SK-N-SH (cell line): Measurements from ENCODE around the gene NTN5.

Source experiments
- CTCF ChIP-seq: fragments of 200-600 bp; sonication (generic); IDR thresholded peaks from 2 replicates; pipeline ENCODE4 v1.6.1; 2017; ENCODE audit warnings: antibody characterized with exemption, mild to moderate bottlenecking, moderate library complexity
- EP300 ChIP-seq, 2 experiments: IDR thresholded peaks; 2 replicates each; pipeline versions ENCODE4 v1.4.0 to v1.6.1; 2012; ENCODE audit warnings: borderline replicate concordance in 1 of 2, low read depth in 1 of 2, low read length in 1 of 2
- EZH2phosphoT487 ChIP-seq: fragments of 200-600 bp; sonication (generic); IDR thresholded peaks from 2 replicates; pipeline ENCODE4 v1.6.1; 2017; ENCODE audit warnings: low read depth, mixed run types, mild to moderate bottlenecking, antibody characterized with exemption, moderate library complexity, borderline replicate concordance
- JUND ChIP-seq: IDR thresholded peaks from 2 replicates; pipeline ENCODE4 v1.4.0; 2012
- NFIC ChIP-seq: IDR thresholded peaks from 2 replicates; pipeline ENCODE4 v1.4.0; 2012; ENCODE audit warnings: borderline replicate concordance
- NRF1 ChIP-seq: IDR thresholded peaks from 2 replicates; pipeline ENCODE4 v1.6.1; 2012; ENCODE audit warnings: low read depth, mild to moderate bottlenecking, low read length
- PBX3 ChIP-seq: IDR thresholded peaks from 2 replicates; pipeline ENCODE4; 2012
- RAD21 ChIP-seq: IDR thresholded peaks from 2 replicates; pipeline ENCODE4 v1.6.1; 2012; ENCODE audit warnings: mild to moderate bottlenecking, low read length
- REST ChIP-seq: IDR thresholded peaks from 2 replicates; pipeline ENCODE4 v1.6.1; 2012; ENCODE audit warnings: mild to moderate bottlenecking, low read depth, low read length, moderate library complexity
- RXRA ChIP-seq: IDR thresholded peaks from 2 replicates; pipeline ENCODE4 v1.4.0; 2012; ENCODE audit warnings: low read depth, mild to moderate bottlenecking, borderline replicate concordance
- TAF1 ChIP-seq: IDR thresholded peaks from 2 replicates; pipeline ENCODE4 v1.6.1; 2012; ENCODE audit warnings: low read depth, mild to moderate bottlenecking, low read length, moderate library complexity, borderline replicate concordance

- TF ChIP-seq TAF1 (no peak), EZH2phosphoT487 (no peak), CTCF (no peak), RAD21 (no peak), NRF1 (no peak), PBX3 (no peak), EP300 (IDR thresholded peaks at IDR 0.05; ENCODE audit: borderline replicate concordance in 1 of 2, low read depth in 1 of 2, low read length in 1 of 2) (no peak), RXRA (no peak), JUND (no peak), NFIC (no peak), REST (no peak)
Observed at GRCh38 chr19:48658483-48658882, 14.3 kb downstream of the NTN5 start.
